ENCODE results near the gene CFAP77. TPM values are rescaled to one million over a fixed set of nuclear protein-coding genes. Genes with fewer than 3 reads are reported as not detected.

CFAP77 gene
- total RNA-seq, 4 donors from 2014 or later, result 0.44 TPM; not detected in 3

GRCh38 chr9:132531195-132531594 is 121.2 kb downstream of the CFAP77 start:
- Histone ChIP-seq H3K9me3 (no peaks in the 10 kb centered on the region), H3K4me3 (replicated peaks in 1 of 3) (no peak overlapping the region), H3K27ac (no peak overlapping the region), H3K4me1 (no peaks in the 10 kb centered on the region), H3K27me3 (no peaks in the 10 kb centered on the region), H3K36me3 (no peaks in the 10 kb centered on the region)
- no peak for DNase-seq
- intact Hi-C loops (cut with DNase I), result no loop called here
- TF ChIP-seq POLR2A (IDR thresholded peaks at IDR 0.05) (no peak), CTCF (IDR thresholded peaks at IDR 0.05) (no peak)
- 43 to 50% methylated on average over 13 of the region's 13 CpGs for WGBS, 2 donors

GRCh38 chr9:132531710-132532570 is 121.9 kb downstream of the CFAP77 start:
- Histone ChIP-seq H3K4me3 (replicated peaks in 1 of 3) (no peak overlapping the region), H3K4me1 (no peaks in the 10 kb centered on the region), H3K27ac (no peak overlapping the region), H3K36me3 (no peaks in the 10 kb centered on the region), H3K9me3 (no peaks in the 10 kb centered on the region), H3K27me3 (no peaks in the 10 kb centered on the region)
- DNase-seq, result no peak
- no peak for TF ChIP-seq CTCF (IDR thresholded peaks at IDR 0.05)
- no peak for TF ChIP-seq POLR2A (IDR thresholded peaks at IDR 0.05)
- intact Hi-C loops (cut with DNase I), result no loop called here
- 73 to 75% methylated on average over 22 to 24 of the region's 25 CpGs for WGBS, 2 donors

- intact Hi-C loops (cut with DNase I), result no loop called here
- WGBS, 2 donors, result 91 to 92% methylated on average over 2 of the region's 2 CpGs
- DNase-seq, result no peak
- H3K27ac ChIP-seq, result no peak overlapping the region
- H3K9me3 ChIP-seq, result no peaks in the 10 kb centered on the region
- TF ChIP-seq CTCF (IDR thresholded peaks at IDR 0.05) (no peak), POLR2A (IDR thresholded peaks at IDR 0.05) (no peak)
- no peaks in the 10 kb centered on the region for H3K27me3 ChIP-seq
- no peaks in the 10 kb centered on the region for H3K36me3 ChIP-seq
- no peaks in the 10 kb centered on the region for H3K4me1 ChIP-seq
- H3K4me3 ChIP-seq (replicated peaks in 1 of 3), result no peak overlapping the region
Observed at GRCh38 chr9:132534832-132535231, 124.8 kb downstream of the CFAP77 start.

- H3K36me3 ChIP-seq, result no peaks in the 10 kb centered on the region
Observed at GRCh38 chr9:132536124-132536523, 126.1 kb downstream of the CFAP77 start.

More at GRCh38 chr9:132536124-132536523, 126.1 kb downstream of the CFAP77 start:
- no peaks in the 10 kb centered on the region for H3K27me3 ChIP-seq
- TF ChIP-seq POLR2A (IDR thresholded peaks at IDR 0.05) (no peak), CTCF (IDR thresholded peaks at IDR 0.05) (no peak)
- H3K9me3 ChIP-seq, result no peaks in the 10 kb centered on the region
- intact Hi-C loops (cut with DNase I), result no loop called here
- no peak overlapping the region for H3K4me3 ChIP-seq (replicated peaks in 1 of 3)
- no peak for DNase-seq
- no peak overlapping the region for H3K27ac ChIP-seq
- no peaks in the 10 kb centered on the region for H3K4me1 ChIP-seq
- WGBS, 2 donors, result 82 to 90% methylated on average over 1 of the region's 1 CpG
